HCT116 (cell line): Measurements from ENCODE around the gene LRRC15. TPM values are rescaled to one million over a fixed set of nuclear protein-coding genes. Genes with fewer than 3 reads are reported as not detected.

Experiments
- ATAC-seq: fragments of 200-7000 bp; cut with Tn5 transposase; 2 replicates; pipeline ENCODE4 v1.9.1; 2020; ENCODE audit warnings: mild to moderate bottlenecking, moderate library complexity
- BruUV-seq: library from RNA; stranded (reverse); fragments of 400-500 nt; replicated peaks from 2 replicates; lab custom pipeline; 2021; lab: Mats Ljungman, UMichigan
- CTCF ChIA-PET: fragments of 300-600 bp; sonication (Branson Sonifier 250); formaldehyde crosslinking; loops from one replicate; lab custom pipeline; 2021; ENCODE audit warnings: antibody characterized with exemption; lab: Charles Lee
- POLR2A ChIA-PET: fragments of 300-600, 350-600 bp; sonication (Branson Sonifier 250); formaldehyde crosslinking; loops from one replicate; lab custom pipeline; 2021; ENCODE audit warnings: antibody characterized with exemption; lab: Charles Lee
- RAD21 ChIA-PET, 2 experiments: fragments of 300-600 bp; sonication (Branson Sonifier 250); formaldehyde crosslinking; loops; one replicate each; lab custom pipeline; 2023; ENCODE audit warnings: low total read pairs in 2 of 2; ENCODE audit not compliant: uncharacterized antibody in 2 of 2, unreplicated experiment in 2 of 2, low non-redundant PET in 1 of 2; lab: Charles Lee
- DNase-seq: peaks from one replicate; pipeline ENCODE4 v3.0.0-alpha.2; 2010; ENCODE audit warnings: low read depth, low spot score
- H2AFZ ChIP-seq: fragments of 200-600 bp; shearing (Covaris generic), sonication (generic); 2 replicates; pipeline ENCODE4 v1.6.1; 2017; ENCODE audit warnings: low read depth, mixed run types, mixed read lengths, antibody characterized with exemption, low read length; ENCODE audit not compliant: poor library complexity, severe bottlenecking
- H3K27ac ChIP-seq: 2 replicates; pipeline ENCODE4 v1.5.1; 2012; ENCODE audit warnings: low read depth, low read length
- H3K27me3 ChIP-seq: fragments of 200-600 bp; sonication (generic); 2 replicates; pipeline ENCODE4 v1.6.1; 2016; ENCODE audit warnings: mixed run types, low read length, mixed read lengths; ENCODE audit not compliant: insufficient read depth
- H3K36me3 ChIP-seq, 2 experiments: fragments of 200-500 bp in 1 of 2; fragments of 200-600 bp in 1 of 2; sonication (Bioruptor generic) in 1 of 2; sonication (generic) in 1 of 2; 2 replicates each; pipeline versions ENCODE4 v1.5.1 to v1.6.1; 2014 to 2016; ENCODE audit warnings: low read length in 2 of 2, inconsistent platforms in 1 of 2, mixed read lengths in 1 of 2, mixed run types in 1 of 2; ENCODE audit not compliant: insufficient read depth in 2 of 2, control insufficient read depth in 1 of 2
- H3K4me1 ChIP-seq, 2 experiments: fragments of 200-600 bp in 1 of 2; sonication (generic) in 1 of 2; 2 replicates each; pipeline versions ENCODE4 v1.5.1 to v1.6.1; 2012 to 2017; ENCODE audit warnings: low read length in 2 of 2, inconsistent platforms in 1 of 2, mild to moderate bottlenecking in 1 of 2, mixed read lengths in 1 of 2, mixed run types in 1 of 2, moderate library complexity in 1 of 2; ENCODE audit not compliant: insufficient read depth in 2 of 2, control insufficient read depth in 1 of 2
- H3K4me2 ChIP-seq: fragments of 200-600 bp; sonication (generic); 2 replicates; pipeline ENCODE4 v1.6.1; 2017; ENCODE audit warnings: mixed run types, low read length, mixed read lengths
- H3K4me3 ChIP-seq, 2 experiments: fragments of 200-600 bp in 1 of 2; sonication (generic) in 1 of 2; replicated peaks in 1 of 2; 2 replicates each; pipeline ENCODE4 v1.5.1; 2011 to 2016; ENCODE audit warnings: low read length in 2 of 2, control low read depth in 1 of 2, low read depth in 1 of 2, mild to moderate bottlenecking in 1 of 2, mixed read lengths in 1 of 2, mixed run types in 1 of 2
- H3K79me2 ChIP-seq: fragments of 200-600 bp; sonication (generic); 2 replicates; pipeline ENCODE4 v1.6.1; 2017; ENCODE audit warnings: mild to moderate bottlenecking, mixed run types, low read length, moderate library complexity, mixed read lengths; ENCODE audit not compliant: insufficient read depth
- H3K9ac ChIP-seq: fragments of 200-600 bp; sonication (generic); 2 replicates; pipeline ENCODE4 v1.6.1; 2016; ENCODE audit warnings: low read length, mixed read lengths
- H3K9me2 ChIP-seq: fragments of 200-600 bp; sonication (generic), shearing (Covaris generic); 2 replicates; pipeline ENCODE4 v1.6.1; 2017; ENCODE audit warnings: mixed run types, mild to moderate bottlenecking, moderate library complexity; ENCODE audit not compliant: insufficient read depth
- H3K9me3 ChIP-seq, 2 experiments: fragments of 200-500 bp in 1 of 2; fragments of 200-600 bp in 1 of 2; sonication (Bioruptor generic) in 1 of 2; sonication (generic) in 1 of 2; 2 replicates each; pipeline ENCODE4 v1.6.1; 2014 to 2017; ENCODE audit warnings: low read length in 2 of 2, mixed read lengths in 2 of 2, inconsistent platforms in 1 of 2, low read depth in 1 of 2, mild to moderate bottlenecking in 1 of 2, mixed run types in 1 of 2, moderate library complexity in 1 of 2; ENCODE audit not compliant: control insufficient read depth in 1 of 2, insufficient read depth in 1 of 2
- H4K20me1 ChIP-seq: fragments of 200-600 bp; sonication (generic), shearing (Covaris generic); 2 replicates; pipeline ENCODE4 v1.6.1; 2017; ENCODE audit warnings: mixed run types, mild to moderate bottlenecking, moderate library complexity; ENCODE audit not compliant: insufficient read depth
- ELF1 ChIP-seq: IDR thresholded peaks from 2 replicates; pipeline ENCODE4 v1.6.1; 2012; ENCODE audit warnings: low read depth, borderline replicate concordance
- SIN3A ChIP-seq: IDR thresholded peaks from 2 replicates; pipeline ENCODE4 v1.6.1; 2012; ENCODE audit warnings: low read depth
- SP1 ChIP-seq: IDR thresholded peaks from 2 replicates; pipeline ENCODE4 v1.6.1; 2012; ENCODE audit warnings: low read depth
- TCF7L2 ChIP-seq: IDR thresholded peaks from 2 replicates; pipeline ENCODE4 v1.7.0; 2011; ENCODE audit warnings: borderline replicate concordance, inconsistent platforms; ENCODE audit not compliant: insufficient read depth, insufficient read length; ENCODE audit errors: extremely low read depth
- intact Hi-C: fragments of 100-400 bp; cut with micrococcal nuclease; formaldehyde crosslinking; loops from 2 replicates; pipeline ENCODE4 v1.10.0; 2022
- total RNA-seq: library from RNA; stranded (reverse); gene quantifications from one replicate; pipeline ENCODE4 v1.2.1, GENCODE V29; 2021; ENCODE audit not compliant: unreplicated experiment
- TF ChIP-seq, protein P1 (sequence below): IDR thresholded peaks from 2 replicates; pipeline ENCODE4 v1.6.1; 2011; ENCODE audit warnings: mild to moderate bottlenecking, low read length, moderate library complexity; ENCODE audit not compliant: insufficient replicate concordance; ENCODE audit errors: extremely low read depth

The LRRC15 gene
- total RNA-seq, 1 experiment from 2014 or later: not detected

DNA sequence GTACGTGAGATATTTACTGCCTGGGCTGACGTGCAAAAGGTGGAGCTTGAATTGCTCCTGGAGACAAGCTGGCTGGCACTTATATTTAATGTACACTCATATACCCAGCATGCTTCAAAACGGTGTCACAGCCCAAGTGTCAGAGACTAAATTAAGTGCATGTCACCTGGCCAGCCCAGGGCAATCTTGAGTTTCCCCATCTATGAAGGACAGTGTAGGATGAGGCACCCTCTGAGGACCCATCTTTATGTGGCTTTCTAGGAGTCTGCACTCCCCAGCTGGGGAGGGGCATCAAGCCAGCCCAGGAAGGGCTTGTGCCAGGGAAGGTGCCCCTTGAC is 5.3 kb downstream of the LRRC15 start:
- Histone ChIP-seq H3K36me3 (no peaks in the 10 kb centered on the region), H3K9me2 (no peaks in the 10 kb centered on the region), H3K27ac (no peak overlapping the region), H3K27me3 (no peaks in the 10 kb centered on the region; the same call in 1 of the 2 replicates), H4K20me1 (no peaks in the 10 kb centered on the region), H3K4me3 (no peak overlapping the region), H3K4me1 (peaks cover 0 to 2% of the 10 kb centered on the region in 2 experiments; a peak in 1 of 4 replicates), H3K9me3 (no peaks in the 10 kb centered on the region), H3K79me2 (no peaks in the 10 kb centered on the region), H3K9ac (no peak overlapping the region), H2AFZ (no peak overlapping the region), H3K4me2 (no peak overlapping the region)
- DNase-seq: no peak
- ATAC-seq: no peak
- TF ChIP-seq SP1 (no peak), TCF7L2 (no peak), ELF1 (no peak)
- TF ChIP-seq, protein P1, sequence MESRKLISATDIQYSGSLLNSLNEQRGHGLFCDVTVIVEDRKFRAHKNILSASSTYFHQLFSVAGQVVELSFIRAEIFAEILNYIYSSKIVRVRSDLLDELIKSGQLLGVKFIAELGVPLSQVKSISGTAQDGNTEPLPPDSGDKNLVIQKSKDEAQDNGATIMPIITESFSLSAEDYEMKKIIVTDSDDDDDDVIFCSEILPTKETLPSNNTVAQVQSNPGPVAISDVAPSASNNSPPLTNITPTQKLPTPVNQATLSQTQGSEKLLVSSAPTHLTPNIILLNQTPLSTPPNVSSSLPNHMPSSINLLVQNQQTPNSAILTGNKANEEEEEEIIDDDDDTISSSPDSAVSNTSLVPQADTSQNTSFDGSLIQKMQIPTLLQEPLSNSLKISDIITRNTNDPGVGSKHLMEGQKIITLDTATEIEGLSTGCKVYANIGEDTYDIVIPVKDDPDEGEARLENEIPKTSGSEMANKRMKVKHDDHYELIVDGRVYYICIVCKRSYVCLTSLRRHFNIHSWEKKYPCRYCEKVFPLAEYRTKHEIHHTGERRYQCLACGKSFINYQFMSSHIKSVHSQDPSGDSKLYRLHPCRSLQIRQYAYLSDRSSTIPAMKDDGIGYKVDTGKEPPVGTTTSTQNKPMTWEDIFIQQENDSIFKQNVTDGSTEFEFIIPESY: no peak
- intact Hi-C loops: no loop called here
- ChIA-PET RAD21 (no interaction called here), POLR2A (no interaction called here), CTCF (no interaction called here)
- BruUV-seq: no TSS peak

DNA sequence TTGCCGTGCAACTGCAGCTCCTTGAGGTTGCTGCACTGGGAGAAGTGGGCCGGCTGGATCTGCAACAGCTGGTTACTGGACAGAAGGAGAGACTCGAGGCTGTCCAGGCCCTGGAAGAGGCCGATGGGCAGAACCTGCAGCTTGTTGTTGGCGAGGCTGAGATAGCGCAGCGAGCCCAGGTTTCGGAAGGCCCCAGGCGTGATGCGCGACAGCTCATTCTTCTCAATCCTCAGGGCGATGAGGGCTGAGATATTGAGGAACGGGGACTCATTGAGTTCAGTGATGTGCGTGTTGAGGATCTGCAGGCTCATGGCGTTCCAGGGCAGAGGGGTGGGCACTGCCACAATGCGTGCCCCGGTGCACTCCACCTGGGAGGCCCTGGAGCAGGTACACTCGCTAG is 9.0 kb downstream of the LRRC15 start:
- ChIA-PET POLR2A (no interaction called here), CTCF (interaction anchor here (0.9 to 1.4 kb wide), 3 partner anchors 16 to 18 kb away, joined by 3 to 5 read pairs (median 3); no protein-coding TSS in a partner anchor), RAD21 (no interaction called here)
- BruUV-seq: no TSS peak
- Histone ChIP-seq H3K36me3 (no peaks in the 10 kb centered on the region), H4K20me1 (no peaks in the 10 kb centered on the region), H3K4me1 (no peaks in the 10 kb centered on the region), H3K79me2 (no peaks in the 10 kb centered on the region), H3K9ac (no peak overlapping the region), H3K4me2 (no peak overlapping the region), H3K9me2 (no peaks in the 10 kb centered on the region), H2AFZ (no peak overlapping the region), H3K27ac (no peak overlapping the region), H3K9me3 (no peaks in the 10 kb centered on the region), H3K4me3 (no peak overlapping the region), H3K27me3 (peaks cover 5% of the 10 kb centered on the region; the same call in 1 of the 2 replicates)
- no peak for DNase-seq
- ATAC-seq: no peak
- intact Hi-C loops: no loop called here
- TF ChIP-seq SIN3A: no peak
